NCI-H2227 (cell line): Measurements from ENCODE around the gene HMGCR.

Experiments used
- DNase-seq: peaks from one replicate; lab custom pipeline; 2025; ENCODE audit not compliant: unreplicated experiment; lab: John Stamatoyannopoulos, UW

The HMGCR gene

DNA sequence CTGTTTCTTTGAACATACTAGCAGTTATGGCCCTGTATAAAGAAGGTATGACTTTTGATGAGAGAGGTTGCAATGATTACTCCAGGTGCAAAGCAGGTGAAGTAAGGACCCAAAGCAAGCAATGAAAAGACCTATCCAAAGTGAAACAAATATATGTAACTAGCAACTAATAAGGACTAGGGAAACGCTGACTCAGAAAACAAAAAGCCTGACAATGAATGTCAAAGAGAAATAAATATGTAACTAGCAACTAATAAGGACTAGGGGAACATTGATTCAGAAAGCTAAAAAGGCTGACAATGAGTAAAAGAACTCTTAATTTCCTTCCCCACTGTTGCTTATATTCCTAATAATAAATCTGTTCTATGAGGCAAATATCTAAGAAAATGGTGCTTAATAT, 43.1 kb downstream of the HMGCR start:
- no peak for DNase-seq

DNA sequence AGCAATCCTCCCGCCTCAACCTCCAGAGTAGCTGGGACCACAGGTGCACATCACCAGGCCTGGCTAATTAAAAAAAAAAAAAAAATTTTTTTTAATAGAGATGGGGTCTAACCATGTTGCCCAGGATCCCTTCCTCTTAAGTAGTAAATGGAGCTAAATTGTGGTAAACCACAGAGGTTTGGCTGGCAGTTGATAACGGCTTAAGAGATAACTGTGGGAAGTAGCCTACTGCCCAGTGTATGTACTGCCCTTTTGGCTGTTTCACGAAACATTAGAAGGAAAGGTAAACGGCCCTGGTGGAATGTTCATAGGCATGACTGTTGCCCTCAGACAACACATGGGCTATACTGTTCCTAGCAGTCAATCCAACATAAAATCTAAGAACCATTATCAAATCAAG, 44.4 kb downstream of the HMGCR start:
- no peak for DNase-seq

DNA sequence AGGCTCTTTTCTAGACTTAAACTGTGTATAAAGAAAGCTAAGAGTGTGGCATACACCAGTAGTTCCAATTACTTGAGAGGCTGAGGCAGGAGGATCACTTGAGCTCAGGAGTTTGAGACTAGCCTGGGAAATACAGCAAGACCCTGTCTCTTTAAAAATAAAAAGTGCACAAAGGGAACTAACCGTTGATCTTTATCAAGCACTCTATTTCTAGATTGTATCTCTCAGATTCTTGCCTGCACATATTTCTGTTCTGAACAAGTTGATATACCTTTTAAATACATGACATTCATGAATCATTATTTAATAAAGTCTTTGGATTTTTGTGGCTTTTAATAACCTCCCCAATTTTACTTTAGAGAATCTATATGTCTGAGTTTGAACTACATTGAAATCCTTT, 47.2 kb downstream of the HMGCR start:
- DNase-seq: no peak

DNA sequence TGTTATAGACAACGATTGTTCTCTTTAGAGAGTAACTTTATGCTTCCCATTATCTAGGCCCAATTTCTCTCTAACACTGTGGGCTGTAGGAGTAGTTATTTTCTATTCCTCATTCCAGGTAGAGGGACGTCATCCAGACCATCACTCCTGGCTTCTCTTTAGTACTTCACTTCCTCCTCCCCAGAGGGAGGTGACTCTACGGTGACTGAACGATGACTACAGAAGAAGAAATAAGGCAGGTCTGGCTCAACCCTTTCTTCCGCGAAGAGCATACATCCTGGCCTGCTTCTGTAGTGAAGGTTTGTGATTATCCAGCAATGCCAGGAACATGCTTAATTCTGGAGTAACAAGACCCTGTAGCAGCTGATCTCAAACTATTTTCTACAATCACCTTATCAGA, 50.8 kb downstream of the HMGCR start:
- no peak for DNase-seq

DNA sequence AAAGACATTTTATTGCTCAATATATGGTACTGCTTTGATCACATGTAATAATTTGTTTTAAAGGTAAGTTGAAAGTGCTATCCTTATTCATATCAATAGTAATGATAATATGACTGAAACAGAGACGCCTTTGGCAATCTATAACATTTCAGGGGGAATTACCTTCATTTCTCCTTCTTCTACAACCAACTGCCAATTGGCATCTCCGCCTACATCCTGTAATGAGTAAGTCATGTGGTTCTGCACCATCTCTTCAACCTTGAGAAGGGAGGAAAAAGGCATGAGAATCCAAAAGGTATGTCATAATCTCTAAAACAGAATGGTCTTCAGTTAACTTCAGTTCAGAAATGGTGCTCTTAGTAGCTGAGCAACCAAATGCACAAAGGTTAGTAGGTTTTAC, 52.4 kb downstream of the HMGCR start:
- DNase-seq: no peak

DNA sequence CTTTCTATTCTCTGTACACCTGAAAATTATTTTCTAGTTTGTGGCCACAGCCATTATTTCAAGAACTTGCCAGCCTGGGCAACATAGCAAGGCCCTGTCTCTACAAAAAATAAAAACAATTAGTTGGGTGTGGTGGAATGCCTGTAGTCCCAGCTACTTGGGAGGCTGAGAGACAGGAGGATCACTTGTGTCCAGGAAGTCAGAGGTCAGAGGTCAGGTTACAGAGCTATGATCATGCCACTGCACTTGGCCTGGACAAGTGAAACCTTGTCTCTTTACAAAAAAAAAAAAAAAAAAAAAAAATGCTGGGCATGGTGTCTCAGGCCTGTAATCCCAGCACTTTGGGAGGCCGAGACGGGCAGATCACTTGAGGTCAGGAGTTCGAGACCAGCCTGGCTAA, 58.3 kb downstream of the HMGCR start:
- no peak for DNase-seq

DNA sequence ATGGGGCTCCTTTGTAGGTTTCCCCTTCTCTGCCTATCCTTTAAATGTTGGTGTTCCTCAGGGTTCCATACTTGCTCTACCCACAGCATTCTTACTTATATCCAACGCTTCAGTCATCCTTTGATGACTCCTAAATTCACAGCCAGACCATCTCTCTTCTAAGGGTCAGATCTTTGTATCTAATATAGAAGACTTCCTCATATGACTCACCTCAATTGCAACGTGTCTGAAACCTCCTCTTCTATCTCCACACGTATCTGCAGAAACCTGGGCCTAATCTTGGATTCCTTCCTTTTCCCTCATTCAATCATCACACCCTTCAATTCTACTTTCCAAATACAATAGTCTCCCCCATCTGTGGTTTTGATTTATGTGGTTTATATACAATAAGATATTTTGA, 68.3 kb downstream of the HMGCR start:
- no peak for DNase-seq
